Measurements from ENCODE around the gene CERS3.

The CERS3 gene

GRCh38 chr15:100528833-100529428 is at the start of gene CERS3:
CERS3 (minus strand) TSS chr15:100528950; CDS start chr15:100501849, 27,101 bp downstream.
- no peak for DNase-seq (ENCODE audit: low spot score)

GRCh38 chr15:100573526-100573925 is 44.8 kb upstream of the CERS3 start:
- no peak for DNase-seq (ENCODE audit: low spot score)

- DNase-seq (ENCODE audit: low spot score) = no peak
Measured at GRCh38 chr15:100572362-100572983, 43.7 kb upstream of the CERS3 start.

GRCh38 chr15:100571592-100572167 is 42.9 kb upstream of the CERS3 start:
- no peak for DNase-seq (ENCODE audit: low spot score)

DNA sequence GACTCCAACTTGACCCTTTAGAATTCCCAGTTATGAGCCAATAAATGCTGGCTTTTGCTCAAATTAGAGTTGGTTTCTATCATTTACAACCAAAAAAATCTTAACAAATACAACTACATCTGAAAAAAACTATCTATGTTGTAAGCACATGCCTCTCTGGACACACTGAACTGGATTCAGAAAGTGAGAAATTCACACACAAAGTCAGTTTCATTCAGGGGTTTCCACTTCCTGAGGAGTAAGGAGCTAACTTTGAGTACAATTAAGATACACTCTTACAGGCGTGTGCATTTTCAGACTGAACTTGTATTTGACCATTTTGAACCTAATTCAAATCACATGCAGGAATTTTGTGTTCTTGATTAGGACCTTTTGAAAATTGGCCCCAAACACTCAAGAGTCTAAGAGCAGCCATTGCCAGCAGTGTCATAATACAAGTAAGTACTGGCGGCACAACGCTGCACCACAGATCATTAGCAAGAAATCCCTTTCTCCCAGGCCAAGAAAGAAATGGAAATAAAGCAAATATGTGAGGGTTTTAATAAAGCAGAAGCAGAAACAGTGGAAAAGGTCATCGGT is 42.1 kb upstream of the CERS3 start:
- no peak for DNase-seq (ENCODE audit: low spot score)

DNA sequence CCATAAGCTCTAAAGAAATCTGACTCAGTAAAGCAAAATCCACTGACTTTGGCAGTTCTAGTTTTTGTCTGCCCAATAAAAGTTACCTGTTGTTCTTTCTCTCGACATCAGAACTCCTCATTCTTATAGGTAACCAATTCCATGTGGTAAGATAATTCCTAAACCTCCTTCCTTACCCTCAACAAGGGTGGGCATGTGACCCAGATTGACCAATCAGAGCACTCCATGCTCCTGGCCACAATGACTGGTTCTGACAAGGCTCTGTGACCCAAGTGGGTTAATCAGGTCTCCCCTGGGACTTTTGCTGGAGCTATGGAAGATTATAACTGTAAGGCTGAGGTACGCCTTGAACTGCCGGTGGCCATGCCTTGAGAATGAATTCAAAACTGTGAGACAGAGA is 41.5 kb upstream of the CERS3 start:
- DNase-seq (ENCODE audit: low spot score) = no peak

DNA sequence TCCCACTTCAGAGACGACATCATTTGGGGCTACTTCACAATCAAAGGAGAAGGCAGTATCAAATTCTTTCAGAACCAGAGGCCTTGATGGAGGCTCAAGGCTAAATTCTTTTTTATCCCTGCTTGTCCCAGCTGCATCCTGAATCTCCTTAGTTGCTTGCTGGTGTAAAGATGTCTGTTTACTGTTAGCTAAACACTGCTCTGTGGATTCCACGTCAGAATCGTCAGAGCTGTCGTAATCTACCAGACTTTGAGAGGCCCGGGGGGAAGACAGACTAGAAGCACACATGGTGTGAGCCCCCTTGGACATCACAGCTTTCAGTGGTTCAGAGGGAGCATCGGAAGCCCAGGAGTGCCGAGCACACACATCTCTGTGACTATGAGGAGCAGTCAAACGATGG is 40.6 kb upstream of the CERS3 start:
- no peak for DNase-seq (ENCODE audit: low spot score)

DNA sequence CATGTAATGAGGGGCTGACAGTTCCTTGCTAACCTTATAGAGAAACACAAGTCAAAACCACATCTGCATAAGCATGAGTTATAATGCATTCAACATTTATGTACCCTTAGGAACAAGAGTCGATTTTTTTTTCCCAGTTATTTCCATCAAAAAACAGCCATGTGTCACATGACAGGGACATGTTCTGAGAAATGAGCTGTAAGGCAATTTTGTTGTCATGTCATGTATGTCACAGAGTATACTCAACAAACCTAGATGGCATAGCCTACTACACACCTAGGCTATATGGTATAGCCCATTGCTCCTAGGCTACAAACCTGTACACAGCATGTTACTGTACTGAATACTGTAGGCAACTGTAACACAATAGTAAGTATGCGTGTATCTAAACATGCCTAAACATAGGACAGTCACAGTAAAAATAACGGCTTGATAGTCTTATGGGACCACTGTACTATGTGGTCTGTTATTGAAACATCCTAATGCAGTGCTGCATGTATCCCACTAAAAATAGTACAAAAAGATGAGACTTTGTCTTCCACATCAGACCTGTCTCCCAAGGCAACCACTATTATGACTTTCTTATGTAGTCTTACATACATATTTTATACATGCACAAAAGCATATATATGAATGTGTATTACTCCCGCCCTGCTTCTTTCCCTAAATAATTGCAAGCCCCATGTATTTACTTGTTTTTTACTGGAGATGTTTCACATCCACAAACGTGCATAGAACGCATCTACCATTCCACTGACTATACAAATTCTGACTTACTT is 38.3 kb upstream of the CERS3 start:
- DNase-seq (ENCODE audit: low spot score) = no peak

GRCh38 chr15:100565591-100565990 is 36.8 kb upstream of the CERS3 start:
- no peak for DNase-seq (ENCODE audit: low spot score)

- DNase-seq (ENCODE audit: low spot score) = no peak
Measured at GRCh38 chr15:100560323-100560722, 31.6 kb upstream of the CERS3 start.

- no peak for DNase-seq (ENCODE audit: low spot score)
Measured at GRCh38 chr15:100559330-100559729, 30.6 kb upstream of the CERS3 start.

- DNase-seq (ENCODE audit: low spot score) = no peak
Measured at GRCh38 chr15:100558771-100559254, 30.1 kb upstream of the CERS3 start.

- no peak for DNase-seq (ENCODE audit: low spot score)
Measured at GRCh38 chr15:100553468-100553867, 24.7 kb upstream of the CERS3 start.

DNA sequence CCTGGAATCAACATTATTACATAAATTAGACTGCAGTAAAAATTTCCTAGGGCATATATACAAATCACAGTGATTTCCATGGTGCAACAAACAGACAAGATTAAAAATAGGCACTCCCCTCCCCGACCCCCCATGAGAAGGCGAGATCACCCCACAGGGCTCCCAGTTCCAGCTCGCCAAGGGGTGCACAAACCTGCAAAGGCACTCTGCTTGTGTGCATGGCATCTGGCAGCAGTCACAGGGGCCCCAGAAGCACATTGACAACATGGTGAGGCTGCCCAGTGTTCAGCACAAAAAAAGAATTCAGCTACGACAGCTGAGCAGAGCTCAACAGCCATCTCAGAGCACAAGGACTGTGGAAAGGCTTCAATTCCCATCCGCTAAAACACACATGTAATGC is 19.2 kb upstream of the CERS3 start:
- DNase-seq (ENCODE audit: low spot score) = no peak

DNA sequence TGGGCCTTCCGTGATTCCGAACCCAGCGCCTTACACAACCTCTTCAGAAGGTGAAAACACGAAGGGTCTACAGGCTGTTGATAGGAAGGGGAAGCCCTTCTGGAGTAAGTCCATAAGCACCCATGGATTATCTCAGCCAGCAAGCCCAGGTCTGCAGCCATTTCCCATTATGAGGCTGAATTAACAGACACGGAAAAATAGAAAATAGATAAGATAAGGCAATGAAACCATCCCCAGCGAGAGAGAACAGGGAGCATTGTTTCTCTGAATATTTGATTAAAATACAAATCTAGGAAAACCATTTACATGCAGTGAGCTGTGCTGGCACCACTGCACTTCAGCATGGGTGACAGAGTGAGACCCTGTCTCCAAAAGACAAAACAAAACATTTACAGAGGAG is 16.2 kb upstream of the CERS3 start:
- DNase-seq (ENCODE audit: low spot score) = no peak

DNA sequence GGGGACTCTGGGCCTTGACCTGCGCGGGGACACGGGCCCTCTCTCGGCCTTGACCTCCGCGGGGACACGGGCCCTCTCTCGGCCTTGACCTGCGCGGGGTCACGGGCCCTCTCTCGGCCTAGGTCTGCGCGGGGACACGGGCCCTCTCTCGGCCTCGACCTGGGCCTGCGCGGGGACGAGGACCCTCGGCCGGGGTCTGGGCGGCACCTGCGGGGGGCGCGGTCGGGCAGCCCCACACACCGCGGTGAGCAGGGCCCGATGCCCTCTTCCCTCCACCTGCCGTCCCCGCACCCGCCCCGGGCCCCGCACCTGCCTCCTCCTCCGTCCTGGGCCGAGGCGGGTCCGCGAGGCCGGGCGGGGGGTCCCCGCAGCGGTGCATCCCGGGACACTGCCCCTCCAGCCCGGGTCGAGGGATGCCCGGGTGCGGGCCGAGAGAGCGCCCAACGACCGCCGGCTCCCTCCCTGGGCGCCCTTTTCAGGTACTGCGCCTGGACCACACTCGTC is 15.6 kb upstream of the CERS3 start:
- DNase-seq (ENCODE audit: low spot score) = peak; percentile 22

DNA sequence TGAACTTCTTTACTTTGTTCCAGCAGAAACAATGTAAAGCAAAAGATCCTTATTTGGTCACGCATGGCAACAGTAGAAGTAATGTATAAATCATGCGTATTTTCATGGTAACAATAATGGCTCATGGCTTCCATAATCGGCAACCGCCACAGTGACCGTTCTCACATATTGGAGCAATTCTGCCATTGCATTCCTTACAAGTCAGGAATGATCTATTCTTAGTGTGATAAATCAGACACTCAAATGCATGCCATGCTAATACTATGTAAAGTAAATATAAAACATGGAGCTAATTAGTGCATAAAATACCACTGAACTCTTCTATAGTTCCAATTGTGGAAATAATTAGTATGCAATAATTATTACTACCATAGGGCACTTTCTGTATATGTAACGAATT is 13.5 kb upstream of the CERS3 start:
- no peak for DNase-seq (ENCODE audit: low spot score)

- no peak for DNase-seq (ENCODE audit: low spot score)
Measured at GRCh38 chr15:100537331-100537730, 8.6 kb upstream of the CERS3 start.

- DNase-seq (ENCODE audit: low spot score) = no peak
Measured at GRCh38 chr15:100536733-100537132, 8.0 kb upstream of the CERS3 start.

- no peak for DNase-seq (ENCODE audit: low spot score)
Measured at GRCh38 chr15:100533886-100534285, 5.1 kb upstream of the CERS3 start.

DNA sequence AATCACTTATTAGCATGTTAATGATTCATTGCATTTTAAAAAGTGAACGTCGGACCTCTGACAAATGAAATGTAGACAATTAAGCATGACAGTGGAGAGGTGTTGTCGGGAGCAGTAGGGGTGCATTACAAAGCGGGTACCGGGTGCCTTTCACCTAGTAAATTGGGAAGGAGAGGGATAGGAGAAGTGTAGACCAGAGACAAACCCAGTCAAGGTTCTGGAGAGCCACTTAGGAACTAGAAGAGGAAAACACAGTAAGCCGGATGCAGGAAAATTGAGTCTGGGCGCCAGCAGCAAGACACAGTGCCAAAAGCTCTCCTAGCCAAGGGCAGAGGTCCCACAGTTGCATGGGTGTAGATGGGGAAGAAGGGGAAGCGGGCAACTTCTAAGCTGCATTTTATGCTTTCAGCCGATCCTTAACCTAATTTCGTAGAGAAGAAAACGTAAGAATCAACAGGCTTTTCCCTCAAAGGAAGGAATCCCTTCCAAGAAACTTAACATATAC is 3.1 kb upstream of the CERS3 start:
- no peak for DNase-seq (ENCODE audit: low spot score)

DNA sequence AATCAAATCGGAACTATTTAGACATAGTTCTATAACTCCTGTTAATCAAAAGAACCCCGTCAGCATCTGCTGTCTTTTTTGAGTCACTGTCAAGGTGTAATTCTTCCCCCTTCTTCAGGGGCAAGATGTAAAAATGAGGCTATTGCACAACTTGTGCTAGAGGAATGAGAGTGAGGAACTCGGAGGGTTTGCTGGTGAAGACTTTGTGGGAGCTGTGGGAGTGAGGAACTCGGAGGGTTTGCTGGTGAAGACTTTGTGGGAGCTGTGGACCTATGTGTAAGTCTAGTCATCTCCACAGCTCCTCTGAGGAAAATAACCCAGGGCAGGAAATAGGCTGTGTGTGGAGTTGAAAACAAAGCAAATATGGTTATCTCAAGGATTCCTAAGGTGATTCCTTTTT is 2.5 kb upstream of the CERS3 start:
- no peak for DNase-seq (ENCODE audit: low spot score)

All from D341Med (cell line).